HG03378 (cell line): Measurements from ENCODE around the gene DACT2.
"Not testable (repeated sequence)": the region's sequence is repeated elsewhere in the genome, so short reads cannot be mapped to it uniquely, and the experiment has no call there.

Source experiments
- ATAC-seq: cut with Tn5 transposase; IDR thresholded peaks from one replicate; pipeline ENCODE4 v1.9.1; 2021; ENCODE audit warnings: mild to moderate bottlenecking, moderate library complexity; ENCODE audit not compliant: unreplicated experiment

DACT2 gene

GRCh38 chr6:168319279-168320111, at the start of gene DACT2:
Gene DACT2, minus strand, starts transcription at chr6:168319777. Its CDS starts 144 bp downstream, at chr6:168319633.
- no peak for ATAC-seq

GRCh38 chr6:168368936-168369335, 49.4 kb upstream of the DACT2 start:
- no peak for ATAC-seq

- ATAC-seq = no peak
These were observed 48.7 kb upstream of the DACT2 start for GRCh38 chr6:168368066-168368820.

GRCh38 chr6:168367285-168367751, 47.7 kb upstream of the DACT2 start:
- ATAC-seq = no peak

GRCh38 chr6:168366473-168366872, 46.9 kb upstream of the DACT2 start:
- ATAC-seq = no peak

GRCh38 chr6:168365422-168366165, 46.0 kb upstream of the DACT2 start:
- ATAC-seq = no peak

GRCh38 chr6:168364793-168365421, 45.3 kb upstream of the DACT2 start:
- no peak for ATAC-seq

GRCh38 chr6:168363811-168364792, 44.5 kb upstream of the DACT2 start:
- no peak for ATAC-seq

GRCh38 chr6:168363302-168363701, 43.7 kb upstream of the DACT2 start:
- no peak for ATAC-seq

- ATAC-seq = no peak
These were observed 42.9 kb upstream of the DACT2 start for GRCh38 chr6:168362276-168362990.

- ATAC-seq = no peak
These were observed 42.2 kb upstream of the DACT2 start for GRCh38 chr6:168361766-168362165.

- ATAC-seq = no peak
These were observed 40.2 kb upstream of the DACT2 start for GRCh38 chr6:168359794-168360193.

GRCh38 chr6:168358842-168359420, 39.4 kb upstream of the DACT2 start:
- ATAC-seq = no peak

- not testable (repeated sequence) for ATAC-seq
These were observed 37.3 kb upstream of the DACT2 start for GRCh38 chr6:168356872-168357271.

GRCh38 chr6:168355716-168356522, 36.3 kb upstream of the DACT2 start:
- no peak for ATAC-seq

GRCh38 chr6:168354338-168354737, 34.8 kb upstream of the DACT2 start:
- ATAC-seq = no peak

- no peak for ATAC-seq
These were observed 33.5 kb upstream of the DACT2 start for GRCh38 chr6:168353041-168353440.

GRCh38 chr6:168352096-168352495, 32.5 kb upstream of the DACT2 start:
- no peak for ATAC-seq
